HFFc6 (cell line): ENCODE data around the gene BCAS3. TPM values are rescaled to one million over a fixed set of nuclear protein-coding genes. Genes with fewer than 3 reads are reported as not detected.

Experiments used
- DNase-seq: peaks from one replicate; pipeline ENCODE4 v3.0.0-alpha.2; 2018
- H3K27ac Mint-ChIP-seq: 2 replicates; pipeline ENCODE4 v1.8.0; 2020; ENCODE audit warnings: mild to moderate bottlenecking, mixed read lengths
- H3K27me3 Mint-ChIP-seq: 2 replicates; pipeline ENCODE4 v1.8.0; 2021; ENCODE audit warnings: mild to moderate bottlenecking, moderate library complexity, mixed read lengths; ENCODE audit not compliant: insufficient read depth
- H3K36me3 Mint-ChIP-seq: 2 replicates; pipeline ENCODE4 v1.8.0; 2021; ENCODE audit warnings: low read depth, mixed read lengths
- H3K4me1 Mint-ChIP-seq: 2 replicates; pipeline ENCODE4 v1.8.0; 2020; ENCODE audit warnings: low read depth, mixed read lengths
- H3K4me3 Mint-ChIP-seq: 2 replicates; pipeline ENCODE4 v1.8.0; 2020; ENCODE audit warnings: mild to moderate bottlenecking, moderate library complexity, mixed read lengths
- H3K9me3 Mint-ChIP-seq: 2 replicates; pipeline ENCODE4 v1.8.0; 2020; ENCODE audit warnings: mild to moderate bottlenecking, mixed read lengths
- CTCF ChIP-seq: fragments of 200-600 bp; sonication (generic); IDR thresholded peaks from 2 replicates; pipeline ENCODE4 v1.5.0; 2021; ENCODE audit warnings: antibody characterized with exemption, mild to moderate bottlenecking
- total RNA-seq, 6 experiments: library from RNA; stranded (reverse); fragmentation: NEBNext Ultra II Directional; extraction: Animal tissue kit (Norgen Biotek cat#: 25700); gene quantifications; 2 replicates in 1 of 6; 3 replicates in 5 of 6; pipeline ENCODE4 v1.2.3, GENCODE V29; 2021

BCAS3 gene
- total RNA-seq, 6 experiments from 2014 or later, result 9.8 to 13.8 (median 12.0) TPM

- Mint-ChIP-seq H3K4me1 (peaks cover 47% of the 10 kb centered on the region), H3K4me3 (no peak overlapping the region), H3K9me3 (no peaks in the 10 kb centered on the region), H3K27ac (no peak overlapping the region), H3K36me3 (no peaks in the 10 kb centered on the region), H3K27me3 (peaks cover 1% of the 10 kb centered on the region; the same call in 1 of the 2 replicates)
- DNase-seq, result no peak
- no peak for TF ChIP-seq CTCF
Measured at GRCh38 chr17:61223725-61224124, 546.1 kb downstream of the BCAS3 start.

DNA sequence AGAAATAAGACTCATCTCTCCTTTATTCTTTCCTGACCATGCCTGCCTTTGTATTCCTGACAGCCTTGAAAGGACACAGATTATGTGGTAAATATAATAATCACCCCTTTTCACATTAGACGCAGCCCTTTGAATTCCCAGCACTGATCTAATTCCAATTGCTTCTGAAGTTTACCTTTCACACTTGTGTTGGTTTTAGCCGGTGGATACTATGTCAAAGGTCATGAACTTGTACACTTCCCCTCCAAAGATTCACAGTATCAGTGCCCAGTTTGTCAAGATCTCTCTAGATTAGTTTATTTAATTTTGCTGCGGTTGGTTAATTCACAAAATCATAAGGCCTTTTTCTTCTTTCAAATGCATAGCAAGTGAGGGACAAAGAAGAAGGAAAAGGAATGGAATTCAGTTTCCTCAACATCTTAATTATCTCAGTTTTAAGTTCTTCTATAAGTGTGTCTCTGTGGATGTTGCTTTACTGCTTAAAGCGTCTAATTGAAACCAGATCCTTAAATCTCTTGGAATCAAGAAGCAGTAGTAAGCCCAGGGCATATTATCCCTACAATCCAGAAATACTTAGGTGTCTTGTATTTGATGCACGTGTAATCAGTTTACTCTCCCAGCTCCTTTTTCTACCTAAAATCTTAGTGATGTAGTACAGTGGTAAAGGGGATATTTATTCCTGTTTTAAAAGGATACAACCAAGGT is 547.7 kb downstream of the BCAS3 start:
- peaks cover 32% of the 10 kb centered on the region for H3K4me1 Mint-ChIP-seq
- no peak for DNase-seq

DNA sequence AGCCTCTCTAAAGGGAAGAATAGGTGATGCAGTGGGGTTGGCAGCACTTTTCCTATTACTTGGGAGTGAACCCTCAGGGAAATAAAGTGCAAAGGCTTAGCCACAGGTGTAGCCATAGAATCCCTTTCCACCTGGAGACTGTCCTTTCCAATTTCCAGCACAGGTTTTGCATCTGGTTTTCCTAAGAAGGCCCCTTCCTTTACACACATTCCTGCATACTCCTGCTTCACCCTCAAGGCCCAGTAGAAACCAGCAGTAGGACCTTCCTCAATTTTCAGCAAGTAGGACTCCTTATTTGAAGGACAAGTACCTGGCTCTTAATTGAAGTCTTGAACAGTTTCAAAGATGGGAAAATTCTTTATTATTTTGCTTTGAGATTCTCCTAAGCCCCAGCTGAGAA is 550.2 kb downstream of the BCAS3 start:
- H3K36me3 Mint-ChIP-seq, result no peaks in the 10 kb centered on the region
- no peak overlapping the region for H3K27ac Mint-ChIP-seq
- H3K4me1 Mint-ChIP-seq, result peaks cover 24% of the 10 kb centered on the region
- DNase-seq, result no peak
- H3K27me3 Mint-ChIP-seq, result no peaks in the 10 kb centered on the region
- TF ChIP-seq CTCF, result no peak
- H3K4me3 Mint-ChIP-seq, result no peak overlapping the region
- H3K9me3 Mint-ChIP-seq, result no peaks in the 10 kb centered on the region

More for the DNA sequence above, 547.7 kb downstream of the BCAS3 start:
- no peaks in the 10 kb centered on the region; the same call in 1 of the 2 replicates for H3K27me3 Mint-ChIP-seq
- TF ChIP-seq CTCF, result no peak
- H3K9me3 Mint-ChIP-seq, result no peaks in the 10 kb centered on the region
- no peak overlapping the region for H3K4me3 Mint-ChIP-seq
- no peak overlapping the region for H3K27ac Mint-ChIP-seq
- H3K36me3 Mint-ChIP-seq, result no peaks in the 10 kb centered on the region

DNA sequence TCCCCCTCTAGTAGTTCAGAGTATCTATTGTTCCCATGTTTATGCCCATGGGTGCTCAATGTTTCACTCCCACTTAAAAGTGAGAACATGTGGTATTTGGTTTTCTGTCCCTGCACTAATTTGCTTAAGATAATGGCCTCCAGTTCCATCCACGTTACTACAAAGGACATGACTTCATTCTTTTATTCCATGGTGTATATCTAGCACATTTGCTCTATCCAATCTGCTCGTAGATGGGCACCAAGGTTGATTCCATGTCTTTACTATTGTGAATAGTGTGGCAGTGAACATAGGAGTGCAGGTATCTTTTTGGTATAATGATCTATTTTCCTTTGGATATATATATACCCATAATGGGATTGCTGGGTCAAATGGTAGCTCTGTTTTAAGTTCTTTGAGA is 552.8 kb downstream of the BCAS3 start:
- Mint-ChIP-seq H3K4me3 (no peak overlapping the region), H3K27me3 (no peaks in the 10 kb centered on the region), H3K4me1 (peaks cover 46% of the 10 kb centered on the region), H3K36me3 (no peaks in the 10 kb centered on the region), H3K9me3 (no peaks in the 10 kb centered on the region), H3K27ac (no peak overlapping the region)
- no peak for TF ChIP-seq CTCF
- DNase-seq, result no peak

DNA sequence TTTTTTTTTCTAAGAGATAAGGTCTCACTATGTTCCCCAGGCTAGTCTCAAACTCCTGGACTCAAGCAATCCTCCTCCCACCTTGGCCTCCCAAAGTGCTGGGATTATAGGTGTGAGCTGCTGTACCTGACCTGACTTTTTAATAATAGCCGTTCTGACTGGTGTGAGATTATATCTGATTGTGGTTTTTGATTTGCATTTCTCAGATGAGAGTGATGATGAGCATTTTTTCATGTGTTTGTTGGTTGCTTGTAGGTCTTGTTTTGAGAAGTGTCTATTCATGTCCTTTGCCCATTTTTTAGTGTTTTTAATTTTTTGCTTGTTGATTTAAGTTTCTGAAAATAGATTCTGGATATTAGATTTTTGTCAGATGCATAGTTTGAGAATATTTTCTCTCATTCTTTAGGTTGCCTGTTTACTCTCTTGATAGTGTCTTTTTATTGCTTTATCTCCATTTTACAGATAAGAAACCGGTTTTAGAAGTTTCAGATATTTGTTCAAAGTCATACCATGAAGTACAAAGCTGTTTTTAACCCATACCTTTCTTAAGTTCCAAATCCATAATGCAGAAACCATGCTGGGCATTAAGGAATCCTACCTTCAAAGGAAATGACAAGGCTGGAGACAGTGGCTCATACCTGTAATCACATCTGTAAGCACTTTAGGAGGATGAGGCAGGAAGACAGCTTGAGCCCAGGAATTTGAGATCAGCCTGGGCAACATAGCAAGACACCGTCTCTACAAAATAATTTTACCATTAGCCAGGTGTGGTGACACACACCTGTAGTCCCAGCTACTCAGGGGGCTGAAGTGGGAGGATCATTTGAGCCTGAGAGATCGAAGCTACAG is 553.5 kb downstream of the BCAS3 start:
- no peak for DNase-seq
- Mint-ChIP-seq H3K36me3 (no peaks in the 10 kb centered on the region), H3K27me3 (no peaks in the 10 kb centered on the region), H3K4me3 (no peak overlapping the region), H3K27ac (no peak overlapping the region), H3K9me3 (no peaks in the 10 kb centered on the region), H3K4me1 (peaks cover 54% of the 10 kb centered on the region)
- TF ChIP-seq CTCF, result no peak
